Neural crest cell (in vitro differentiated cells): ENCODE results near the gene OR12D1. TPM values are rescaled to one million over a fixed set of nuclear protein-coding genes. Genes with fewer than 3 reads are reported as not detected.

Source experiments
- DNase-seq: peaks from one replicate; pipeline ENCODE4 v3.0.0; 2021; ENCODE audit warnings: low read depth, mixed read lengths, low spot score
- H3K27ac Mint-ChIP-seq: one replicate; pipeline ENCODE4 v1.8.0; 2021; ENCODE audit warnings: mild to moderate bottlenecking, mixed read lengths; ENCODE audit not compliant: unreplicated experiment
- H3K27me3 Mint-ChIP-seq: 2 replicates; pipeline ENCODE4 v1.8.0; 2021; ENCODE audit warnings: low read depth, mild to moderate bottlenecking, mixed read lengths
- H3K36me3 Mint-ChIP-seq: 2 replicates; pipeline ENCODE4 v1.8.0; 2021; ENCODE audit warnings: low read depth, mild to moderate bottlenecking, mixed read lengths
- H3K4me1 Mint-ChIP-seq: 2 replicates; pipeline ENCODE4 v1.8.0; 2021; ENCODE audit warnings: mixed read lengths
- H3K4me3 Mint-ChIP-seq: one replicate; pipeline ENCODE4 v1.8.0; 2021; ENCODE audit warnings: mild to moderate bottlenecking, mixed read lengths
- H3K9me3 Mint-ChIP-seq: 2 replicates; pipeline ENCODE4 v1.8.0; 2021; ENCODE audit warnings: mixed read lengths
- CTCF ChIP-seq: fragments of 200-600 bp; sonication (generic); conservative IDR thresholded peaks from 2 replicates; pipeline ENCODE4 v1.5.0; 2021; ENCODE audit warnings: antibody characterized with exemption, mild to moderate bottlenecking
- total RNA-seq: library from RNA; stranded (reverse); gene quantifications from 2 replicates; pipeline ENCODE4 v1.2.1, GENCODE V29; 2021

The OR12D1 gene
- total RNA-seq, 1 donor from 2014 or later, result not detected

- H3K27ac Mint-ChIP-seq, result no peak overlapping the region
- no peaks in the 10 kb centered on the region for H3K36me3 Mint-ChIP-seq
- DNase-seq, result no peak
- no peak overlapping the region for H3K4me3 Mint-ChIP-seq
- no peaks in the 10 kb centered on the region for H3K27me3 Mint-ChIP-seq
- no peak for TF ChIP-seq CTCF
- no peaks in the 10 kb centered on the region for H3K9me3 Mint-ChIP-seq
- H3K4me1 Mint-ChIP-seq, result peaks cover 5% of the 10 kb centered on the region
These were observed 36.9 kb downstream of the OR12D1 start for GRCh38 chr6:29451471-29452193.

- H3K4me1 Mint-ChIP-seq, result no peaks in the 10 kb centered on the region
- TF ChIP-seq CTCF, result no peak
- no peak for DNase-seq
- peaks cover 3% of the 10 kb centered on the region for H3K27me3 Mint-ChIP-seq
- H3K9me3 Mint-ChIP-seq, result no peaks in the 10 kb centered on the region
- H3K36me3 Mint-ChIP-seq, result no peaks in the 10 kb centered on the region
- H3K4me3 Mint-ChIP-seq, result no peak within 1 kb of the TSS
- H3K27ac Mint-ChIP-seq, result no peak within 1 kb of the TSS
These were observed 42.2 kb downstream of the OR12D1 start, which contains the start of the genes OR11A1 and OR2H1 for GRCh38 chr6:29456971-29457370. Gene OR11A1, minus strand, starts transcription at chr6:29457071. Its CDS starts 29,430 bp downstream, at chr6:29427641. Gene OR2H1, plus strand, starts transcription at chr6:29457155. Its CDS starts 4,615 bp downstream, at chr6:29461770.

GRCh38 chr6:29461021-29461814, 46.5 kb downstream of the OR12D1 start:
- Mint-ChIP-seq H3K27ac (no peak overlapping the region), H3K27me3 (peaks cover 3% of the 10 kb centered on the region), H3K9me3 (no peaks in the 10 kb centered on the region), H3K4me3 (no peak overlapping the region), H3K36me3 (no peaks in the 10 kb centered on the region), H3K4me1 (no peaks in the 10 kb centered on the region)
- no peak for TF ChIP-seq CTCF
- no peak for DNase-seq

GRCh38 chr6:29462022-29462421, 47.3 kb downstream of the OR12D1 start:
- no peak overlapping the region for H3K4me3 Mint-ChIP-seq
- H3K27me3 Mint-ChIP-seq, result peaks cover 3% of the 10 kb centered on the region
- H3K27ac Mint-ChIP-seq, result no peak overlapping the region
- H3K36me3 Mint-ChIP-seq, result no peaks in the 10 kb centered on the region
- no peaks in the 10 kb centered on the region for H3K9me3 Mint-ChIP-seq
- DNase-seq, result no peak
- no peaks in the 10 kb centered on the region for H3K4me1 Mint-ChIP-seq
- TF ChIP-seq CTCF, result no peak

- Mint-ChIP-seq H3K27ac (no peak overlapping the region), H3K4me3 (no peak overlapping the region), H3K4me1 (no peaks in the 10 kb centered on the region), H3K9me3 (no peaks in the 10 kb centered on the region), H3K27me3 (no peaks in the 10 kb centered on the region), H3K36me3 (no peaks in the 10 kb centered on the region)
- no peak for TF ChIP-seq CTCF
- DNase-seq, result no peak
These were observed 50.6 kb downstream of the OR12D1 start for GRCh38 chr6:29465279-29465678.
